Sciatic nerve (tissue), 2 donors: ENCODE measurements around the gene FGGY. TPM values are rescaled to one million over a fixed set of nuclear protein-coding genes. Genes with fewer than 3 reads are reported as not detected.
A peak's percentile ranks its signal among the peaks of the same experiment; 100 is the strongest.

Experiments used
- ATAC-seq: fragments of 200-7000 bp; cut with Tn5 transposase; one replicate; pipeline ENCODE4 v1.9.1; 2020; ENCODE audit warnings: mild to moderate bottlenecking, moderate library complexity
- DNase-seq: peaks from one replicate; pipeline ENCODE4 v3.0.0-alpha.2; 2020; ENCODE audit warnings: low spot score
- intact Hi-C: fragments of 100-400 bp; cut with DNase I; formaldehyde crosslinking; loops from one replicate; pipeline ENCODE4 v1.14.2; 2022
- total RNA-seq: library from RNA; stranded (reverse); fragmentation: NEBNext Ultra II Directional; extraction: Animal tissue kit (Norgen Biotek cat#: 25700); gene quantifications from one replicate; pipeline ENCODE4 v1.2.1, GENCODE V29; 2021
- donor health status: DM: no; HTN: no; CAD: no.
- donor health status: DM: no; HTN: no; CAD: no.

The FGGY gene
- total RNA-seq, 1 donor from 2014 or later, result 41.1 TPM

GRCh38 chr1:59670662-59671061 lies 373.8 kb downstream of the FGGY start:
- intact Hi-C loops, result no loop called here
- DNase-seq (no peak), ATAC-seq (no peak)

GRCh38 chr1:59671066-59671952 lies 374.4 kb downstream of the FGGY start:
- no peak for ATAC-seq
- intact Hi-C loops, result no loop called here
- DNase-seq, result no peak

- DNase-seq (no peak), ATAC-seq (no peak)
- intact Hi-C loops, result no loop called here
Measured at GRCh38 chr1:59671953-59672305, 375.0 kb downstream of the FGGY start.

GRCh38 chr1:59672851-59673572 lies 376.1 kb downstream of the FGGY start:
- intact Hi-C loops, result no loop called here
- ATAC-seq (no peak), DNase-seq (no peak)

- peak; percentile 65 for DNase-seq
- intact Hi-C loops, result no loop called here
Measured at GRCh38 chr1:59673573-59674450, 376.9 kb downstream of the FGGY start.

GRCh38 chr1:59674595-59674994 lies 377.7 kb downstream of the FGGY start:
- intact Hi-C loops, result no loop called here
- DNase-seq, result no peak
- peak; percentile 74 for ATAC-seq

More at GRCh38 chr1:59673573-59674450, 376.9 kb downstream of the FGGY start:
- peak; percentile 4 for ATAC-seq

- ATAC-seq (no peak), DNase-seq (no peak)
- intact Hi-C loops, result no loop called here
Measured at GRCh38 chr1:59675936-59676335, 379.0 kb downstream of the FGGY start.

GRCh38 chr1:59678040-59678439 lies 381.1 kb downstream of the FGGY start:
- intact Hi-C loops, result no loop called here
- ATAC-seq, result peak; percentile 73
- DNase-seq, result no peak

- no peak for ATAC-seq
- intact Hi-C loops, result no loop called here
- no peak for DNase-seq
Measured at GRCh38 chr1:59678493-59679228, 381.8 kb downstream of the FGGY start.

GRCh38 chr1:59680044-59680443 lies 383.1 kb downstream of the FGGY start:
- no peak for ATAC-seq
- DNase-seq, result no peak
- intact Hi-C loops, result no loop called here

- ATAC-seq, result no peak
- intact Hi-C loops, result no loop called here
- DNase-seq, result no peak
Measured at GRCh38 chr1:59682396-59683080, 385.6 kb downstream of the FGGY start.

- intact Hi-C loops, result no loop called here
- ATAC-seq (no peak), DNase-seq (no peak)
Measured at GRCh38 chr1:59683197-59683596, 386.3 kb downstream of the FGGY start.

- ATAC-seq (no peak), DNase-seq (no peak)
- intact Hi-C loops, result no loop called here
Measured at GRCh38 chr1:59684698-59685097, 387.8 kb downstream of the FGGY start.

- intact Hi-C loops, result no loop called here
- DNase-seq (no peak), ATAC-seq (no peak)
Measured at GRCh38 chr1:59685101-59685500, 388.2 kb downstream of the FGGY start.

GRCh38 chr1:59685666-59686065 lies 388.8 kb downstream of the FGGY start:
- intact Hi-C loops, result no loop called here
- ATAC-seq (no peak), DNase-seq (no peak)

GRCh38 chr1:59686170-59686569 lies 389.3 kb downstream of the FGGY start:
- ATAC-seq (no peak), DNase-seq (no peak)
- intact Hi-C loops, result no loop called here

GRCh38 chr1:59686574-59686973 lies 389.7 kb downstream of the FGGY start:
- intact Hi-C loops, result no loop called here
- DNase-seq, result no peak
- no peak for ATAC-seq

- intact Hi-C loops, result no loop called here
- no peak for ATAC-seq
- no peak for DNase-seq
Measured at GRCh38 chr1:59687081-59687480, 390.2 kb downstream of the FGGY start.
